Neural cell (in vitro differentiated cells): ENCODE measurements around the gene PCIF1. TPM values are rescaled to one million over a fixed set of nuclear protein-coding genes. Genes with fewer than 3 reads are reported as not detected.

ENCODE experiments used
- H2AFZ ChIP-seq: fragments of 200-600, 300-800 bp; sonication (generic), shearing (Covaris generic); 2 replicates; pipeline ENCODE4 v1.6.0; 2014; ENCODE audit warnings: low read depth, mild to moderate bottlenecking, antibody characterized with exemption, low read length, moderate library complexity
- H3F3A ChIP-seq: fragments of 200-600 bp; shearing (Covaris generic); 2 replicates; pipeline ENCODE4 v1.6.1; 2016; ENCODE audit warnings: mild to moderate bottlenecking, moderate library complexity, mixed read lengths, antibody characterized with exemption, low read length; ENCODE audit not compliant: insufficient read depth, poor library complexity, severe bottlenecking
- H3K27ac ChIP-seq: fragments of 200-600, 300-800 bp; sonication (generic), shearing (Covaris generic); 2 replicates; pipeline ENCODE4 v1.5.1; 2014; ENCODE audit warnings: mild to moderate bottlenecking, low read length, moderate library complexity
- H3K27me3 ChIP-seq: fragments of 300-800, 200-600 bp; sonication (generic), shearing (Covaris generic); 2 replicates; pipeline ENCODE4 v1.6.0; 2014; ENCODE audit warnings: mild to moderate bottlenecking, low read depth, low read length, moderate library complexity; ENCODE audit not compliant: insufficient read depth
- H3K36me3 ChIP-seq: fragments of 300-800, 200-600 bp; sonication (generic), shearing (Covaris generic); 2 replicates; pipeline ENCODE4 v1.5.1; 2014; ENCODE audit warnings: mild to moderate bottlenecking, antibody characterized with exemption, low read length, moderate library complexity; ENCODE audit not compliant: insufficient read depth
- H3K4me2 ChIP-seq: fragments of 300-800, 200-600 bp; sonication (generic), shearing (Covaris generic); 2 replicates; pipeline ENCODE4 v1.6.0; 2014; ENCODE audit warnings: mild to moderate bottlenecking, low read length
- H3K4me3 ChIP-seq: fragments of 300-800, 200-600 bp; sonication (generic), shearing (Covaris generic); 2 replicates; pipeline ENCODE4 v1.5.1; 2014; ENCODE audit warnings: mild to moderate bottlenecking, low read length, moderate library complexity
- H3K79me2 ChIP-seq: fragments of 200-600 bp; shearing (Covaris generic); replicated peaks from 2 replicates; pipeline ENCODE4 v1.6.0; 2014; ENCODE audit warnings: mild to moderate bottlenecking, low read length, moderate library complexity; ENCODE audit not compliant: insufficient read depth
- H3K9ac ChIP-seq: fragments of 300-800, 200-600 bp; sonication (generic), shearing (Covaris generic); 2 replicates; pipeline ENCODE4 v1.6.1; 2016; ENCODE audit warnings: mild to moderate bottlenecking, low read length, mixed read lengths
- H3K9me2 ChIP-seq: fragments of 200-600 bp; shearing (Covaris generic); 2 replicates; pipeline ENCODE4 v1.6.1; 2016; ENCODE audit warnings: mild to moderate bottlenecking, low read length, mixed read lengths; ENCODE audit not compliant: insufficient read depth
- H3K9me3 ChIP-seq: fragments of 200-600, 300-800 bp; sonication (generic), shearing (Covaris generic); 2 replicates; pipeline ENCODE4 v1.6.1; 2016; ENCODE audit warnings: mild to moderate bottlenecking, mixed run types, low read length, moderate library complexity, mixed read lengths
- H4K20me1 ChIP-seq: fragments of 200-600 bp; shearing (Covaris generic); 2 replicates; pipeline ENCODE4 v1.6.1; 2016; ENCODE audit warnings: mild to moderate bottlenecking, mixed run types; ENCODE audit not compliant: insufficient read depth
- CTCF ChIP-seq: fragments of 450-650 bp; IDR thresholded peaks from 2 replicates; pipeline ENCODE4 v1.5.1; 2014; ENCODE audit warnings: antibody characterized with exemption, mild to moderate bottlenecking, moderate library complexity; ENCODE audit not compliant: poor library complexity, severe bottlenecking
- EP300 ChIP-seq: fragments of 450-650 bp; conservative IDR thresholded peaks from 2 replicates; pipeline ENCODE4 v1.6.1; 2014; ENCODE audit warnings: antibody characterized with exemption, mild to moderate bottlenecking, moderate library complexity; ENCODE audit not compliant: poor library complexity, severe bottlenecking
- EZH2 ChIP-seq: fragments of 200-600, 300-800 bp; shearing (Covaris generic), sonication (generic); IDR thresholded peaks from 2 replicates; pipeline ENCODE4 v1.6.1; 2014; ENCODE audit warnings: antibody characterized with exemption, low read length, borderline replicate concordance, mild to moderate bottlenecking; ENCODE audit not compliant: insufficient read depth, poor library complexity, severe bottlenecking
- MXI1 ChIP-seq: fragments of 450-650 bp; conservative IDR thresholded peaks from 2 replicates; pipeline ENCODE4 v1.6.1; 2014; ENCODE audit warnings: antibody characterized with exemption, mild to moderate bottlenecking; ENCODE audit not compliant: poor library complexity, severe bottlenecking
- POLR2AphosphoS5 ChIP-seq: IDR thresholded peaks from 2 replicates; pipeline ENCODE4 v1.6.1; 2012
- RAD21 ChIP-seq: fragments of 450-650 bp; conservative IDR thresholded peaks from 2 replicates; pipeline ENCODE4 v1.6.1; 2014; ENCODE audit warnings: antibody characterized with exemption, mild to moderate bottlenecking, moderate library complexity
- REST ChIP-seq: IDR thresholded peaks from 2 replicates; pipeline ENCODE4 v1.6.1; 2012; ENCODE audit warnings: borderline replicate concordance
- SMC3 ChIP-seq: fragments of 450-650 bp; conservative IDR thresholded peaks from 2 replicates; pipeline ENCODE4 v1.6.1; 2014; ENCODE audit warnings: antibody characterized with exemption, mild to moderate bottlenecking, moderate library complexity; ENCODE audit not compliant: poor library complexity
- TAF1 ChIP-seq: IDR thresholded peaks from 2 replicates; pipeline ENCODE4 v1.6.1; 2012; ENCODE audit warnings: low read depth
- polyA plus RNA-seq: library from polyadenylated mRNA; depleted of rRNA; stranded (reverse); fragments of >200 nt; gene quantifications from 2 replicates; pipeline ENCODE4 v1.2.3, GENCODE V29; 2014

Gene PCIF1
- polyA plus RNA-seq, 1 donor from 2014 or later = 28.3 TPM

GRCh38 chr20:45913116-45913515 is 21.4 kb upstream of the PCIF1 start:
- TF ChIP-seq CTCF (no peak), EP300 (no peak), MXI1 (no peak), REST (no peak), POLR2AphosphoS5 (no peak), RAD21 (no peak), EZH2 (no peak), SMC3 (no peak), TAF1 (no peak)
- H3K4me2 ChIP-seq = no peak overlapping the region
- no peaks in the 10 kb centered on the region for H3K27me3 ChIP-seq
- H3K9ac ChIP-seq = no peak overlapping the region
- H3K9me3 ChIP-seq = no peaks in the 10 kb centered on the region
- no peak overlapping the region for H3K4me3 ChIP-seq
- H3F3A ChIP-seq = no peaks in the 10 kb centered on the region
- H3K36me3 ChIP-seq = no peaks in the 10 kb centered on the region
- H3K79me2 ChIP-seq = no peaks in the 10 kb centered on the region
- no peak overlapping the region for H2AFZ ChIP-seq
- no peaks in the 10 kb centered on the region for H3K9me2 ChIP-seq
- H4K20me1 ChIP-seq = no peaks in the 10 kb centered on the region
- H3K27ac ChIP-seq = no peak overlapping the region

- no peak overlapping the region for H3K4me3 ChIP-seq
- no peak overlapping the region for H2AFZ ChIP-seq
Measured at GRCh38 chr20:45917790-45918141, 16.7 kb upstream of the PCIF1 start.

More at GRCh38 chr20:45917790-45918141, 16.7 kb upstream of the PCIF1 start:
- no peaks in the 10 kb centered on the region for H3K27me3 ChIP-seq
- no peaks in the 10 kb centered on the region for H3K79me2 ChIP-seq
- H3F3A ChIP-seq = no peaks in the 10 kb centered on the region
- H4K20me1 ChIP-seq = no peaks in the 10 kb centered on the region
- no peak overlapping the region for H3K9ac ChIP-seq
- no peaks in the 10 kb centered on the region for H3K9me2 ChIP-seq
- no peak overlapping the region for H3K27ac ChIP-seq
- no peaks in the 10 kb centered on the region for H3K36me3 ChIP-seq
- no peak overlapping the region for H3K4me2 ChIP-seq
- no peaks in the 10 kb centered on the region for H3K9me3 ChIP-seq
- TF ChIP-seq POLR2AphosphoS5 (no peak), REST (no peak), TAF1 (no peak), EP300 (no peak), RAD21 (no peak), EZH2 (no peak), MXI1 (no peak), SMC3 (no peak), CTCF (no peak)
